HG03066 (cell line): ENCODE data around the gene OR5M3.

Experiments
- ATAC-seq: cut with Tn5 transposase; IDR thresholded peaks from one replicate; pipeline ENCODE4 v1.9.1; 2021; ENCODE audit warnings: low read depth; ENCODE audit not compliant: unreplicated experiment

OR5M3 gene

DNA sequence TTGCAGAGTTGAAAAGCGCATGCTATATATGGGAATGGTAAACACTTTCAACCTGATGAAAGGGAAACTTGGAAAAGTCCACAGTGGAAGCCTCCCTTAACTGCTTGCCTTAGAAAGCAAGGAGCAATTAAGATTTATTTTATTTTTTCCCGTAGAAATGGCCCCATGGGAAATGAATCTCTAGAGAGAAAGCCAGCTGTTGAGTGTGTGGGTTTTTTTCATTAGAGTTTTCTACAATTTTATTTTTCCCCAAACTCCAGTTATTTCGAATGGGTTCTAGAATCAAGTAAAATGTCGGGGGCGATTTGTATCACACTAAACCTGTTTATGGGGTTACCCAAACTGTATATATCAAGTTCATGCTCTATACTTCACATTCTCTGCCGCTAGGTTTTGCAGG lies at the start of gene OR5M3:
Gene OR5M3 (minus strand): TSS at position 101 of the 400 bp plus-strand sequence. CDS start 2,855 bp downstream, outside the sequence.
- no peak for ATAC-seq

DNA sequence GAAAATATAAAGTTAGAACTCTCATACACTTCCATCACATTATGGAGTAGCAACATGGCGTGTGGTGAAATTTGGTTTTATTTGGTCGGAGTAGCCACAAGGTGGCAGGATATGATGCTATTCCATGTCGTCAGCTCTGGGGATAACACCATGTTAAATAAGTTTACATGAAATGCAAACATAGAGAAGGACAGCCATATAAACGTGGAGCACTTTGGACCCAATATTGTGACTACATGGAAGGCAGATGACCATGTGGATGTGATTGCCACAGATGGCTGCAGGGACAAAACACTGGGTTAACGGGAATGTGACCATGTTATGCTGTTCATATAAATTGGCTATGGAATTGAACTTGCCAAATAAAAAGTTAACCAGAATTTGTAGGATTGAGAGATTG lies 48.9 kb upstream of the OR5M3 start:
- ATAC-seq = no peak

DNA sequence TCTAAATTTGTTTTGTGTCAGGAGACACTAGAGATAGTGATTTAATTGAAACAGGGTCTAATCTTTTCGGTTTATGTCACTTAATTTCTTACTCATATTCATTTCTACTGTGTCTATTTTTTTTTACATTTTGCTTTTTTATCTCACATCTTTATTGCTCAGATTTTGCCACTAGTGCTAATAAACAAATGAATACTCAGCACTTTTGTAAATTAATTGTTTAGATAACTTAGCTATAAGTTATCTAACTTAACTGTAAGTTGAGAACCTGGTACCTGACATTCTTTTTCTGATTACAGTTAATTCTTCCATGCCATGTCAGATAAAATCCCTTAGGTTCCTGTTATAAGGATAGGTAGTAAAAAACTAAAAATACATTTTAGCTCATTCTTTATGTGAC lies 40.1 kb upstream of the OR5M3 start:
- no peak for ATAC-seq

DNA sequence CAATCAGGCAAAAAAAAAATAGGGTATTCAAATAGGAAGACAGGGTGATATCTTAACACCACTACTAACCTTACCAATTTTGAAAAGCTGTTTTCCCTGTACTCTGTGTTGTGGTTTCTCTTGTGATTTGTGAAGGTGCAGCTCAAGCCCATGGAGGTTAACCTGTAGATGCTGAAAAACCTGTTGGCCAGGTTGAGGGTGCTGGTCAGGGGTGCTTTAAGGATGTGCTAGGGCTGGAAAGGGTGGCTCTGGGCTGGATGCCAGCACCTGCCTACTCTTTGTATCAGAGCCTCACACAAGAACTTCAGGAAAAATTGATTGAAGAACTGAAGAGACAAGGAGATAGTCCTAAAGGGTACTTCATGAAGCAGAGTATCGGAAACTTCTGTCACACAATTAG lies 36.3 kb upstream of the OR5M3 start:
- ATAC-seq = no peak

DNA sequence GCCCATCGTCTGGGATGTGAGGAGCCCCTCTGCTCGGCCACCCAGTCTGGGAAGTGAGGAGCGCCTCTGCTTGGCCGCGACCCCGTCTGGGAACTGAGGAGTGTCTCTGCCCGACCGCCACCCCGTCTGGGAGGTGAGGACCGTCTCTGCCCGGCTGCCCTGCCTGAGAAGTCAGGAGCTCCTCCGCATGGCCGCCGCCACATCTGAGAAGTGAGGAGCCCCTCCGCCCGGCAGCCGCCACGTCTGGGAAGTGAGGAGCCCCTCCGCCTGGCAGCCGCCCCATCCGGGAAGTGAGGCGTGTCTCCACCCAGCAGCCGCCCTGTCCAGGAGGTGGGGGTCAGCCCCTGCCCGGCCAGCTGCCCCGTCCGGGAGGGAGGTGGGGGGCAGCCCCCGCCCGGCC lies 23.9 kb upstream of the OR5M3 start:
- ATAC-seq = no peak

DNA sequence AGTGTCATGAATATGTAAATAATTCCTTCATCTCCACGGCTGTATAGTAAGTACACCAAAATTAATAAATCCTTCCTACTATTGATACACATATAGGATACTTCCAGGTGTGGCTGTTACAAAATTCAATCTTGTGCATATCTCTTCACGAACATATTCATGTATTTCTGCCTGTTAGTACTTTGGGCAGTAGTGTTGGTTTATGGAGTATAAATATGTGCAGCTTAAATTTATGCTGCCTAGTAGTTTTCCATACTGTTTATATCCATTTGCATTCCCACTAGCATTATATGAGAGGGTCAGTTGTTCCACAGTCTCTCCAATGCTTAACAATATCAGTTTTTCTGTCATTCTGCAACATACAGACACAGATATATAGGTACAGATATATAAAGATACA lies 22.0 kb upstream of the OR5M3 start:
- no peak for ATAC-seq

DNA sequence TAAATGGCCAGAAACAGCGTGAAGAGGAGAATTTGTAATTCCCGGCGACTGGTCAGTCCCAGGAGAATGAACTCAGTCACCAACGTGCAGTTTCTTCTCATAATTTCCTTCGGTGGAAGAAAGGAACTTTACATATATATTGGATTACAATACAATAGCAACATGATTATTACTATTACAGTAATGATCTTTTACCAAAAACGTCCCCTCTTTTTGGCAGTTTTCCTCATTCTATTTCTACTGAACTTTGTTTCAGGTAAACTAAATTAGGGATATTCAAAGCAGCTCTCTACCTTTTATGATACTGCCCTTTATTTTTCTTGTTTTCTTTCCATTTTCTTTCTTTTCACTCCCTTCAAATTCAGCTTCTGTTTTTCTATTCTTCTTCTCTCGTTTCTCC lies 18.1 kb upstream of the OR5M3 start, which contains the start of gene OR5M8:
Gene OR5M8 (minus strand): TSS at position 101 of the 400 bp plus-strand sequence. CDS start 0 bp downstream, at position 101.
- ATAC-seq = no peak

DNA sequence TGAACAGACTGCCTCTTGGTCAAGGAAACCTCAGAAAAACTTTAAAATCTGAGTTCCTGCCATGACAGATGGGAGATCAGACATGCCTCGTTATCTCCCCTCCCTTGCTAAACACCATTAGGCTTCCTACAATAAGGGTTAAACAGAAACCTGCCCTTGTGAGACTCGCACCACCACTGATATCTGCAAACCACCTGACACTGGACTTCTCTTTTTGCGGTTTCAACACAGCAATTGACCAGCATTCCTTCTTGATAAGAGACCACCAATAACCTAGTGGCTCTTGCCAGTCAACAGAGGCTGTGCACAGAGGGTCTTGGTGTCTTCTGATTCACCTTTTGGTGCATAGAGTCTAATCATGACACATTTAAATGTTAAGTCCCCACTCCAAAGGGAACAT lies 13.6 kb upstream of the OR5M3 start:
- no peak for ATAC-seq

DNA sequence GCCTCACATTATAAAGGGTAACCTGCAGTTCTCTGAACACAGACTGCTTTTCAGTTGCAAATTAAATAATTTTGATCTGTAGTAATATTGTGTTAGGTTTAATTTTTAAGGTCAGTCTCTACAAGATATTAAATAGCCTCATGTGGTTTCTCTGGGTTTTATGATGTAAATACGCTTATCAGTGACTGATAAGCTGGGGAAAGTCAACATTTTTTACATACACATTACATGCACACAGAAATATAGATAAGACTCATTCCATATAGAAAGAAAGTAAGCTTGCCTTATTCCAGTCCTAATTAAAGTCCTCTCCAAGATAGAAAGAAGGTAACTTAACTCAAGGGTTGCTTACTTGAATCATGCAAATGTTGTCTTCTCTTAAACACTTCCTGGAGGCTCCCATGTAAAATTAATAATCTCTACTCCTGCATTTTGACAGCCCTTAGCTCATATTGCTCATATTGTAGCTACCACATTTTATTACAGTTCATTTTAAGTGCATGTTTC lies 1.6 kb upstream of the OR5M3 start:
- ATAC-seq = no peak

DNA sequence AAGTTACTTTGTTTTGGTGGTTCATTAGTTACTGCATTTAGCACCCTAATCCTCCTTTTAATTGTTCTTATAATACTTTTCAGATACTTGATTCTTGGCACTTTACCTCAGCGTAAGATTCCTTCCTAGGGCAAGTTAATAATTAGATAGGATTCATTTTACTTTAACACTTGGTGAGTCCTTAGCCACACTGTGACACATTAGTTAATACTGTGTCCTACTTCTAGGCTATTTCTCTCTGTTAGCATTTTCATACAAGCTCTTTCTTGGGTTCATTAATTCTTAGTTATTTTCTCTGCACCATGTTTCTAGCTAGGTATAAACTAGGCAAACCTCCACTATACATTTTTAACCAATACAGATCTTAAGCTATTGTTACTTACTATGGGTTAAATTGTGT lies 16.1 kb downstream of the OR5M3 start:
- no peak for ATAC-seq

DNA sequence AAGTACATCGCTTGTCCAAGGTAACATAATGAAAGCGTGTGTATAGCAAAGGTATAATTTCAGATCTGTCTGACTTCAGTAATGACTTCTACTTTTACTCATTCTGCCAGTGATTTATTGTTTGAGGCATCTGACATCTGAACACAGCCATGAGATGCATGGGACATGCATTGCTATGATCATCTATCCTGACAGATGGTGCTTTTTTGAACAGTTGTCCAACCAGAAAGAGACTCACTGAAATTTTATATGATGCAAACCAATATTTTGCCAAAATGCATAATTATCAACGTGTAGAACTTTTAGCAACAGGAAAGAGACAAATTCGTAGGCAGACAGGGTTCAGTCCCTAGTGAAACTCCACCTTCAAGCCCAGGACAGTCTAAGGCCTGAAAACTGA lies 19.6 kb downstream of the OR5M3 start:
- ATAC-seq = no peak
